K562 (cell line): ENCODE data around the gene C2CD2. TPM values are rescaled to one million over a fixed set of nuclear protein-coding genes. Genes with fewer than 3 reads are reported as not detected.

Experiments
- ARID2 ChIP-seq: fragments of 450-650 bp; IDR thresholded peaks from 2 replicates; pipeline ENCODE4 v1.6.1; 2017; ENCODE audit warnings: antibody characterized with exemption, mild to moderate bottlenecking
- CREB1 ChIP-seq, 2 experiments: sonication (generic) in 1 of 2; formaldehyde crosslinking in 1 of 2; IDR thresholded peaks; 2 replicates each; pipeline versions ENCODE4 v1.6.1 to v1.8.0; 2012 to 2022; ENCODE audit warnings: inconsistent platforms in 1 of 2, mild to moderate bottlenecking in 1 of 2, missing genetic modification reagents in 1 of 2, moderate library complexity in 1 of 2
- KLF16 ChIP-seq: IDR thresholded peaks from 2 replicates; pipeline ENCODE4 v1.6.1; 2016; ENCODE audit warnings: antibody characterized with exemption
- MCM7 ChIP-seq, 2 experiments: fragments of 450-650 bp; IDR thresholded peaks; 2 replicates each; pipeline ENCODE4 v1.6.1; 2016 to 2018
- MXI1 ChIP-seq: IDR thresholded peaks from 2 replicates; pipeline ENCODE4 v1.6.1; 2011; ENCODE audit warnings: low read depth, mild to moderate bottlenecking, improper control_type of control experiment, low read length
- NELFE ChIP-seq: IDR thresholded peaks from 2 replicates; pipeline ENCODE4 v1.6.1; 2011; ENCODE audit warnings: mild to moderate bottlenecking; ENCODE audit not compliant: insufficient read depth, insufficient read length
- NFRKB ChIP-seq: fragments of 450-650 bp; IDR thresholded peaks from 2 replicates; pipeline ENCODE4 v1.6.1; 2016; ENCODE audit warnings: low read depth
- SNIP1 ChIP-seq: fragments of 450-650 bp; IDR thresholded peaks from 2 replicates; pipeline ENCODE4 v1.7.1; 2017; ENCODE audit warnings: low read depth, mild to moderate bottlenecking
- ZBTB8A ChIP-seq: fragments of 450-650 bp; IDR thresholded peaks from 2 replicates; pipeline ENCODE4 v1.6.1; 2018; ENCODE audit warnings: mild to moderate bottlenecking, moderate library complexity; ENCODE audit not compliant: partially characterized antibody
- ZEB2 ChIP-seq: fragments of 450-650 bp; IDR thresholded peaks from 2 replicates; pipeline ENCODE4 v1.6.1; 2016
- ZNF184 ChIP-seq: sonication (generic); formaldehyde crosslinking; IDR thresholded peaks from 2 replicates; pipeline ENCODE4 v1.5.0; 2020; ENCODE audit warnings: missing genetic modification reagents
- polyA plus RNA-seq, 8 experiments: library from polyadenylated mRNA; depleted of rRNA in 4 of 8; stranded (reverse) in 5 of 8; unstranded in 3 of 8; fragments of >200 nt; fragmentation: Nextera tagmentation in 2 of 8; fragmentation: Illumina TruSeq in 1 of 8; extraction: Ambion mirVana in 2 of 8; extraction: Trizol in 1 of 8; gene quantifications; 2 replicates each; pipeline versions ENCODE4 v1.2.1 to v1.2.3, GENCODE V29; 2011 to 2014; ENCODE audit warnings: inconsistent platforms in 1 of 8, missing spikeins in 1 of 8
- total RNA-seq, 7 experiments: library from RNA; depleted of rRNA in 6 of 7; stranded (reverse); fragments of >200 nt in 6 of 7; fragmentation: Illumina TruSeq in 2 of 7; extraction: Trizol in 2 of 7; gene quantifications; 2 replicates each; pipeline versions ENCODE4 v1.2.1 to v1.2.3, GENCODE V29; 2011 to 2021; ENCODE audit warnings: low replicate concordance in 1 of 7
- TF ChIP-seq, protein P1 (sequence below): sonication (generic); formaldehyde crosslinking; IDR thresholded peaks from 2 replicates; pipeline ENCODE4 v1.8.1; 2022; ENCODE audit warnings: missing genetic modification reagents
- TF ChIP-seq, protein P2 (sequence below): fragments of 250-450 bp; sonication (Bioruptor Pico); IDR thresholded peaks from 2 replicates; pipeline ENCODE4 v1.4.0; 2020; ENCODE audit warnings: mild to moderate bottlenecking
- TF ChIP-seq, protein P3 (sequence below): sonication (generic); formaldehyde crosslinking; IDR thresholded peaks from 2 replicates; pipeline ENCODE4 v1.8.1; 2022; ENCODE audit warnings: missing genetic modification reagents
- TF ChIP-seq, protein P4 (sequence below): IDR thresholded peaks from 3 replicates; pipeline ENCODE4 v1.6.1; 2011; ENCODE audit warnings: borderline replicate concordance, mild to moderate bottlenecking; ENCODE audit not compliant: insufficient read length, insufficient read depth
- TF ChIP-seq, protein P5 (sequence below): fragments of 450-650 bp; IDR thresholded peaks from 2 replicates; pipeline ENCODE4 v1.7.0; 2016; ENCODE audit warnings: borderline replicate concordance
- TF ChIP-seq, protein P6 (sequence below), 3 experiments: IDR thresholded peaks in 2 of 3; conservative IDR thresholded peaks in 1 of 3; 2 replicates each; pipeline ENCODE4 v1.5.1; 2011 to 2012; ENCODE audit warnings: low read length in 3 of 3, mild to moderate bottlenecking in 3 of 3, control low read depth in 2 of 3, improper control_type of control experiment in 1 of 3, inconsistent platforms in 1 of 3, low read depth in 1 of 3, mixed read lengths in 1 of 3, moderate library complexity in 1 of 3; ENCODE audit not compliant: insufficient read depth in 2 of 3

The C2CD2 gene
- total and polyA plus RNA-seq, 9 of the 15 experiments (the other 6 are each of a cell fraction or from before 2014, with no cell fraction given), result 1.3 to 21.6 (median 12.1) TPM

DNA sequence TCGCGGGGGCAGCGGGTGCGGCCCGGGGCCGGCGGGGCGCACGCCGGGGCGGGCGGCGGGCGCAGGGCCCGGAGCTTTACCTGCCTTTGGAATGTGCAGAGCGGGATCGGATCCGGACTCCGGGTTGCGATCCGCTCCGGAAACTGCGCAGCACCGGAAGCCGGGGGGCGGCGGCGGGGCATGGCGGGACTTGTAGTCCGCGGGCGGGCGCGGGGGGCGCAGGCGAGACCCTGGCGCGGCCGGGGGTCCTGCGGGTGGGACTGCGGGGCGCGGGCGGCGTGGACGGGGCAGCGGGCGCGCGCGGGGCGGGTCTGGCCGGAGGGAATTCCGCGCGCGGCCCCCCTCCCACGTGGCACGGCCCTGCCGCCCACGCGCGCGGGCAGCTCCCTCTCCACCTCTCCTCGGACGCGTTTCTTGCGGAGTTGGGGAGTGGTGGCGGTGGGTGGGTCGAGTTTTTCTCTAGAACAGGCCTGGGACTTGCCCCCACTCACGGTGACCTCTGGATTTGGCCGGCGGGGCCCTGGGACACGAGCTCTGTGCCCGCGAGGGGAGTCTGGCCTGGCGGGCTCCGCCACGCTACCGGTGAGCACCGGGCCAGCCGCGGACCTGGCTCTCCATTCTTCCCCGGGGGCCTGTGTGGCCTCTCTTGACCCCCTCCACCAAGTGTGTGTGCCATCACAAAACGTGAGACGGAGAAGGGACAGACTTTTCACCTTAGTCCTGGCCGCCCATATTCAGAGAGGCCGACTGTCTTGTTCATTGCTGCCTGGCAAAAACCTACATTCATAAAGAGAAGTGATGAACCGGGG is 74.4 kb downstream of the C2CD2 start, which contains the start of gene PRDM15 (continued):
- TF ChIP-seq, protein P1, sequence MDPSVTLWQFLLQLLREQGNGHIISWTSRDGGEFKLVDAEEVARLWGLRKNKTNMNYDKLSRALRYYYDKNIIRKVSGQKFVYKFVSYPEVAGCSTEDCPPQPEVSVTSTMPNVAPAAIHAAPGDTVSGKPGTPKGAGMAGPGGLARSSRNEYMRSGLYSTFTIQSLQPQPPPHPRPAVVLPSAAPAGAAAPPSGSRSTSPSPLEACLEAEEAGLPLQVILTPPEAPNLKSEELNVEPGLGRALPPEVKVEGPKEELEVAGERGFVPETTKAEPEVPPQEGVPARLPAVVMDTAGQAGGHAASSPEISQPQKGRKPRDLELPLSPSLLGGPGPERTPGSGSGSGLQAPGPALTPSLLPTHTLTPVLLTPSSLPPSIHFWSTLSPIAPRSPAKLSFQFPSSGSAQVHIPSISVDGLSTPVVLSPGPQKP (CRISPR knock-in tag), result no peak
- TF ChIP-seq, protein P2, sequence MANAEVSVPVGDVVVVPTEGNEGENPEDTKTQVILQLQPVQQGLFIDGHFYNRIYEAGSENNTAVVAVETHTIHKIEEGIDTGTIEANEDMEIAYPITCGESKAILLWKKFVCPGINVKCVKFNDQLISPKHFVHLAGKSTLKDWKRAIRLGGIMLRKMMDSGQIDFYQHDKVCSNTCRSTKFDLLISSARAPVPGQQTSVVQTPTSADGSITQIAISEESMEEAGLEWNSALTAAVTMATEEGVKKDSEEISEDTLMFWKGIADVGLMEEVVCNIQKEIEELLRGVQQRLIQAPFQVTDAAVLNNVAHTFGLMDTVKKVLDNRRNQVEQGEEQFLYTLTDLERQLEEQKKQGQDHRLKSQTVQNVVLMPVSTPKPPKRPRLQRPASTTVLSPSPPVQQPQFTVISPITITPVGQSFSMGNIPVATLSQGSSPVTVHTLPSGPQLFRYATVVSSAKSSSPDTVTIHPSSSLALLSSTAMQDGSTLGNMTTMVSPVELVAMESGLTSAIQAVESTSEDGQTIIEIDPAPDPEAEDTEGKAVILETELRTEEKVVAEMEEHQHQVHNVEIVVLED, result 0 out of 2 replicates have a peak, but pooled peaks have one; percentile 5
- TF ChIP-seq SNIP1 (no peak), MXI1 (no peak), NFRKB (peak; percentile 81), ZEB2 (no peak), KLF16 (no peak), ARID2 (no peak), ZNF184 (no peak), NELFE (no peak), MCM7 (IDR thresholded peaks at IDR 0.05) (no peak), ZBTB8A (no peak), CREB1 (IDR thresholded peaks at IDR 0.05) (no peak), CREB1 (CRISPR knock-in tag; IDR thresholded peaks at IDR 0.05) (no peak)
- TF ChIP-seq, protein P3, sequence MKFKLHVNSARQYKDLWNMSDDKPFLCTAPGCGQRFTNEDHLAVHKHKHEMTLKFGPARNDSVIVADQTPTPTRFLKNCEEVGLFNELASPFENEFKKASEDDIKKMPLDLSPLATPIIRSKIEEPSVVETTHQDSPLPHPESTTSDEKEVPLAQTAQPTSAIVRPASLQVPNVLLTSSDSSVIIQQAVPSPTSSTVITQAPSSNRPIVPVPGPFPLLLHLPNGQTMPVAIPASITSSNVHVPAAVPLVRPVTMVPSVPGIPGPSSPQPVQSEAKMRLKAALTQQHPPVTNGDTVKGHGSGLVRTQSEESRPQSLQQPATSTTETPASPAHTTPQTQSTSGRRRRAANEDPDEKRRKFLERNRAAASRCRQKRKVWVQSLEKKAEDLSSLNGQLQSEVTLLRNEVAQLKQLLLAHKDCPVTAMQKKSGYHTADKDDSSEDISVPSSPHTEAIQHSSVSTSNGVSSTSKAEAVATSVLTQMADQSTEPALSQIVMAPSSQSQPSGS (CRISPR knock-in tag), result no peak
- TF ChIP-seq, protein P4, sequence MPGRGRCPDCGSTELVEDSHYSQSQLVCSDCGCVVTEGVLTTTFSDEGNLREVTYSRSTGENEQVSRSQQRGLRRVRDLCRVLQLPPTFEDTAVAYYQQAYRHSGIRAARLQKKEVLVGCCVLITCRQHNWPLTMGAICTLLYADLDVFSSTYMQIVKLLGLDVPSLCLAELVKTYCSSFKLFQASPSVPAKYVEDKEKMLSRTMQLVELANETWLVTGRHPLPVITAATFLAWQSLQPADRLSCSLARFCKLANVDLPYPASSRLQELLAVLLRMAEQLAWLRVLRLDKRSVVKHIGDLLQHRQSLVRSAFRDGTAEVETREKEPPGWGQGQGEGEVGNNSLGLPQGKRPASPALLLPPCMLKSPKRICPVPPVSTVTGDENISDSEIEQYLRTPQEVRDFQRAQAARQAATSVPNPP, result no peak
- TF ChIP-seq, protein P5, sequence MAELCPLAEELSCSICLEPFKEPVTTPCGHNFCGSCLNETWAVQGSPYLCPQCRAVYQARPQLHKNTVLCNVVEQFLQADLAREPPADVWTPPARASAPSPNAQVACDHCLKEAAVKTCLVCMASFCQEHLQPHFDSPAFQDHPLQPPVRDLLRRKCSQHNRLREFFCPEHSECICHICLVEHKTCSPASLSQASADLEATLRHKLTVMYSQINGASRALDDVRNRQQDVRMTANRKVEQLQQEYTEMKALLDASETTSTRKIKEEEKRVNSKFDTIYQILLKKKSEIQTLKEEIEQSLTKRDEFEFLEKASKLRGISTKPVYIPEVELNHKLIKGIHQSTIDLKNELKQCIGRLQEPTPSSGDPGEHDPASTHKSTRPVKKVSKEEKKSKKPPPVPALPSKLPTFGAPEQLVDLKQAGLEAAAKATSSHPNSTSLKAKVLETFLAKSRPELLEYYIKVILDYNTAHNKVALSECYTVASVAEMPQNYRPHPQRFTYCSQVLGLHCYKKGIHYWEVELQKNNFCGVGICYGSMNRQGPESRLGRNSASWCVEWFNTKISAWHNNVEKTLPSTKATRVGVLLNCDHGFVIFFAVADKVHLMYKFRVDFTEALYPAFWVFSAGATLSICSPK, result no peak
- TF ChIP-seq, protein P6, sequence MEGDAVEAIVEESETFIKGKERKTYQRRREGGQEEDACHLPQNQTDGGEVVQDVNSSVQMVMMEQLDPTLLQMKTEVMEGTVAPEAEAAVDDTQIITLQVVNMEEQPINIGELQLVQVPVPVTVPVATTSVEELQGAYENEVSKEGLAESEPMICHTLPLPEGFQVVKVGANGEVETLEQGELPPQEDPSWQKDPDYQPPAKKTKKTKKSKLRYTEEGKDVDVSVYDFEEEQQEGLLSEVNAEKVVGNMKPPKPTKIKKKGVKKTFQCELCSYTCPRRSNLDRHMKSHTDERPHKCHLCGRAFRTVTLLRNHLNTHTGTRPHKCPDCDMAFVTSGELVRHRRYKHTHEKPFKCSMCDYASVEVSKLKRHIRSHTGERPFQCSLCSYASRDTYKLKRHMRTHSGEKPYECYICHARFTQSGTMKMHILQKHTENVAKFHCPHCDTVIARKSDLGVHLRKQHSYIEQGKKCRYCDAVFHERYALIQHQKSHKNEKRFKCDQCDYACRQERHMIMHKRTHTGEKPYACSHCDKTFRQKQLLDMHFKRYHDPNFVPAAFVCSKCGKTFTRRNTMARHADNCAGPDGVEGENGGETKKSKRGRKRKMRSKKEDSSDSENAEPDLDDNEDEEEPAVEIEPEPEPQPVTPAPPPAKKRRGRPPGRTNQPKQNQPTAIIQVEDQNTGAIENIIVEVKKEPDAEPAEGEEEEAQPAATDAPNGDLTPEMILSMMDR (IDR thresholded peaks at IDR 0.05 in 2 of 3, conservative IDR thresholded peaks at IDR 0.05 in 1 of 3; ENCODE audit: insufficient read depth in 2 of 3, low read depth in 1 of 3, low read length in 3 of 3), result no peak
